ENCODE results near the gene SAMD9L. TPM values are rescaled to one million over a fixed set of nuclear protein-coding genes. Genes with fewer than 3 reads are reported as not detected.

The SAMD9L gene
- total RNA-seq, 1 experiment from 2014 or later, result not detected

DNA sequence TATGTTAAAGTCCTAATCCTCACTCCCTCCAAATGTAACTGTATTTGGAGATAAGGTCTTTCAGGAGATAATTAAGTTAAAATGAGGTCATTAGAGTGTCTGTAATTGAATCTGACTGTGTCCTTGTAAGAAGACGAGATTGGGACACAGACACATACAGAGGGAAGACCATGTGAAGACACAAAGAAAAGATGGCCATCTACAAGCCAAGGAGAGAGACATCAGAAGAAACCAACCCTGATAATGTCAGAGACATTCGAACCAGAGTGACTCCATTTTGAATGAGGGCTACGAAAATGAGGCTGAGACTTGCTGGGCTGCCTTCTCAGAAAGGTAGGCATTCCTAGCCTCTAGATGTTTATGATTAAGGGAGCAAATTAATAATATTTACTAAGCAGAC is 542 bp upstream of the SAMD9L start:
- Histone ChIP-seq H3K27me3 (replicated peaks; ENCODE audit: control insufficient read depth, insufficient read depth, low read length) (no peaks in the 10 kb centered on the region), H3K4me1 (peaks cover 8% of the 10 kb centered on the region), H3K36me3 (ENCODE audit: control insufficient read depth, insufficient read depth, low read length) (no peaks in the 10 kb centered on the region), H3K9me3 (no peaks in the 10 kb centered on the region), H3K4me3 (ENCODE audit: low read depth, low read length) (no peak overlapping the region)
- Mint-ChIP-seq H3K4me1 (ENCODE audit: low read depth, unreplicated experiment) (peaks cover 19% of the 10 kb centered on the region), H3K27ac (ENCODE audit: unreplicated experiment) (no peak overlapping the region), H3K27me3 (ENCODE audit: insufficient read depth, unreplicated experiment) (no peaks in the 10 kb centered on the region), H3K4me3 (ENCODE audit: unreplicated experiment) (no peak overlapping the region), H3K36me3 (ENCODE audit: insufficient read depth, unreplicated experiment) (no peaks in the 10 kb centered on the region), H3K9me3 (ENCODE audit: unreplicated experiment) (no peaks in the 10 kb centered on the region)
- CTCF ChIA-PET, result no interaction called here
- TF ChIP-seq, protein P1, sequence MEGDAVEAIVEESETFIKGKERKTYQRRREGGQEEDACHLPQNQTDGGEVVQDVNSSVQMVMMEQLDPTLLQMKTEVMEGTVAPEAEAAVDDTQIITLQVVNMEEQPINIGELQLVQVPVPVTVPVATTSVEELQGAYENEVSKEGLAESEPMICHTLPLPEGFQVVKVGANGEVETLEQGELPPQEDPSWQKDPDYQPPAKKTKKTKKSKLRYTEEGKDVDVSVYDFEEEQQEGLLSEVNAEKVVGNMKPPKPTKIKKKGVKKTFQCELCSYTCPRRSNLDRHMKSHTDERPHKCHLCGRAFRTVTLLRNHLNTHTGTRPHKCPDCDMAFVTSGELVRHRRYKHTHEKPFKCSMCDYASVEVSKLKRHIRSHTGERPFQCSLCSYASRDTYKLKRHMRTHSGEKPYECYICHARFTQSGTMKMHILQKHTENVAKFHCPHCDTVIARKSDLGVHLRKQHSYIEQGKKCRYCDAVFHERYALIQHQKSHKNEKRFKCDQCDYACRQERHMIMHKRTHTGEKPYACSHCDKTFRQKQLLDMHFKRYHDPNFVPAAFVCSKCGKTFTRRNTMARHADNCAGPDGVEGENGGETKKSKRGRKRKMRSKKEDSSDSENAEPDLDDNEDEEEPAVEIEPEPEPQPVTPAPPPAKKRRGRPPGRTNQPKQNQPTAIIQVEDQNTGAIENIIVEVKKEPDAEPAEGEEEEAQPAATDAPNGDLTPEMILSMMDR (IDR thresholded peaks at IDR 0.05; ENCODE audit: insufficient read depth in 1 of 2, low read depth in 1 of 2, low read length in 1 of 2, severe bottlenecking in 1 of 2, unreplicated experiment in 1 of 2), result no peak
- BruUV-seq (replicated peaks), result no TSS peak
- intact Hi-C loops (cut with micrococcal nuclease; ENCODE audit: unreplicated experiment), result no loop called here
- POLR2A ChIA-PET, result no interaction called here
- DNase-seq, result no peak

- BruUV-seq (replicated peaks), result no TSS peak
- H3K4me3 Mint-ChIP-seq (ENCODE audit: unreplicated experiment), result no peak overlapping the region
- no peaks in the 10 kb centered on the region for H3K9me3 Mint-ChIP-seq (ENCODE audit: unreplicated experiment)
- TF ChIP-seq, protein P1 (IDR thresholded peaks at IDR 0.05; ENCODE audit: insufficient read depth in 1 of 2, low read depth in 1 of 2, low read length in 1 of 2, severe bottlenecking in 1 of 2, unreplicated experiment in 1 of 2), result no peak
- Histone ChIP-seq H3K4me3 (ENCODE audit: low read depth, low read length) (no peak overlapping the region), H3K9me3 (no peaks in the 10 kb centered on the region), H3K36me3 (ENCODE audit: control insufficient read depth, insufficient read depth, low read length) (no peaks in the 10 kb centered on the region), H3K27me3 (replicated peaks; ENCODE audit: control insufficient read depth, insufficient read depth, low read length) (no peaks in the 10 kb centered on the region), H3K4me1 (peaks cover 8% of the 10 kb centered on the region)
- no peaks in the 10 kb centered on the region for H3K27me3 Mint-ChIP-seq (ENCODE audit: insufficient read depth, unreplicated experiment)
- H3K36me3 Mint-ChIP-seq (ENCODE audit: insufficient read depth, unreplicated experiment), result no peaks in the 10 kb centered on the region
- intact Hi-C loops (cut with micrococcal nuclease; ENCODE audit: unreplicated experiment), result no loop called here
- peaks cover 19% of the 10 kb centered on the region for H3K4me1 Mint-ChIP-seq (ENCODE audit: low read depth, unreplicated experiment)
- DNase-seq, result no peak
- ChIA-PET POLR2A (no interaction called here), CTCF (no interaction called here)
- no peak overlapping the region for H3K27ac Mint-ChIP-seq (ENCODE audit: unreplicated experiment)
Measured at GRCh38 chr7:93147363-93147762, 822 bp downstream of the SAMD9L start.

GRCh38 chr7:93146472-93147141 is 1.6 kb downstream of the SAMD9L start:
- Mint-ChIP-seq H3K9me3 (ENCODE audit: unreplicated experiment) (no peaks in the 10 kb centered on the region), H3K4me1 (ENCODE audit: low read depth, unreplicated experiment) (peaks cover 19% of the 10 kb centered on the region), H3K36me3 (ENCODE audit: insufficient read depth, unreplicated experiment) (no peaks in the 10 kb centered on the region), H3K27ac (ENCODE audit: unreplicated experiment) (no peak overlapping the region), H3K27me3 (ENCODE audit: insufficient read depth, unreplicated experiment) (no peaks in the 10 kb centered on the region), H3K4me3 (ENCODE audit: unreplicated experiment) (no peak overlapping the region)
- POLR2A ChIA-PET, result no interaction called here
- intact Hi-C loops (cut with micrococcal nuclease; ENCODE audit: unreplicated experiment), result no loop called here
- Histone ChIP-seq H3K36me3 (ENCODE audit: control insufficient read depth, insufficient read depth, low read length) (no peaks in the 10 kb centered on the region), H3K9me3 (no peaks in the 10 kb centered on the region), H3K4me3 (ENCODE audit: low read depth, low read length) (no peak overlapping the region), H3K27me3 (replicated peaks; ENCODE audit: control insufficient read depth, insufficient read depth, low read length) (no peaks in the 10 kb centered on the region), H3K4me1 (peaks cover 8% of the 10 kb centered on the region)
- no TSS peak for BruUV-seq (replicated peaks)
- no peak for DNase-seq
- TF ChIP-seq, protein P1 (IDR thresholded peaks at IDR 0.05; ENCODE audit: insufficient read depth in 1 of 2, low read depth in 1 of 2, low read length in 1 of 2, severe bottlenecking in 1 of 2, unreplicated experiment in 1 of 2), result no peak
- CTCF ChIA-PET, result no interaction called here
